Natural killer cell (primary cell): ENCODE measurements around the gene GNB5. TPM values are rescaled to one million over a fixed set of nuclear protein-coding genes. Genes with fewer than 3 reads are reported as not detected.

Experiments
- ATAC-seq, 3 donors: fragments of 150-1000 bp in 2 of 3; fragments of 200-7000 bp in 1 of 3; cut with Tn5 transposase; 1 replicate in 1 of 3; 2 replicates in 2 of 3; pipeline ENCODE4 v1.10.0; 2021; ENCODE audit warnings: mild to moderate bottlenecking in 2 of 3, moderate library complexity in 2 of 3
- DNase-seq, 2 donors: peaks; one replicate each; pipeline versions ENCODE4 v3.0.0 to v3.0.0-alpha.2; 2013 to 2021; ENCODE audit warnings: mixed read lengths in 1 of 2
- H3K27ac ChIP-seq: one replicate; pipeline ENCODE4 v1.5.1; 2013; ENCODE audit warnings: mild to moderate bottlenecking, low read length
- H3K27me3 ChIP-seq: one replicate; pipeline ENCODE4 v1.6.1; 2013; ENCODE audit warnings: low read length; ENCODE audit not compliant: control insufficient read depth, insufficient read depth
- H3K36me3 ChIP-seq: one replicate; pipeline ENCODE4 v1.6.1; 2013; ENCODE audit warnings: low read length; ENCODE audit not compliant: control insufficient read depth, insufficient read depth
- H3K4me1 ChIP-seq: one replicate; pipeline ENCODE4 v1.6.1; 2013; ENCODE audit warnings: low read length; ENCODE audit not compliant: control insufficient read depth, insufficient read depth
- H3K4me3 ChIP-seq: one replicate; pipeline ENCODE4 v1.5.1; 2013; ENCODE audit warnings: low read length
- H3K9me3 ChIP-seq: one replicate; pipeline ENCODE4 v1.6.1; 2013; ENCODE audit warnings: low read length; ENCODE audit not compliant: control insufficient read depth, insufficient read depth
- H3K27ac Mint-ChIP-seq, 2 donors: one replicate each; pipeline ENCODE4 v1.8.0; 2022; ENCODE audit warnings: mild to moderate bottlenecking in 2 of 2, mixed read lengths in 2 of 2, moderate library complexity in 1 of 2
- H3K27me3 Mint-ChIP-seq, 2 donors: one replicate each; pipeline ENCODE4 v1.8.0; 2022; ENCODE audit warnings: low read depth in 2 of 2, mixed read lengths in 2 of 2
- H3K36me3 Mint-ChIP-seq: one replicate; pipeline ENCODE4 v1.8.0; 2022; ENCODE audit warnings: mixed read lengths
- H3K4me1 Mint-ChIP-seq, 2 donors: one replicate each; pipeline ENCODE4 v1.8.0; 2022; ENCODE audit warnings: mixed read lengths in 2 of 2
- H3K4me3 Mint-ChIP-seq: one replicate; pipeline ENCODE4 v1.8.0; 2022; ENCODE audit warnings: mild to moderate bottlenecking, moderate library complexity, mixed read lengths
- H3K9me3 Mint-ChIP-seq, 2 donors: one replicate each; pipeline ENCODE4 v1.8.0; 2022; ENCODE audit warnings: mixed read lengths in 2 of 2
- CTCF ChIP-seq: fragments of 200-600 bp; IDR thresholded peaks from one replicate; pipeline ENCODE4 v1.8.0; 2022; ENCODE audit warnings: antibody characterized with exemption
- WGBS: methylation state at CpG from one replicate; pipeline ENCODE4 v1.1.7; 2013; ENCODE audit warnings: missing lambda C conversion rate; ENCODE audit not compliant: insufficient coverage; 5-methylcytosine and 5-hydroxymethylcytosine counted together
- intact Hi-C: fragments of 100-400 bp; cut with micrococcal nuclease; formaldehyde crosslinking; loops from one replicate; pipeline ENCODE4 v1.14.2; 2022
- total RNA-seq, 4 donors: library from RNA; stranded (reverse); fragments of 120-200 nt in 1 of 4; gene quantifications; one replicate each; pipeline versions ENCODE4 v1.2.3 to v1.2.4, GENCODE V29; 2013 to 2022

The GNB5 gene
- total RNA-seq, 3 donors from 2014 or later (not counting 1 experiment from before 2014, with no cell fraction given), result 22.5 to 31.3 (median 23.0) TPM

- H3K4me1 Mint-ChIP-seq, result peaks cover 16 to 19% of the 10 kb centered on the region in 2 donors
- 81% methylated on average over 8 of the region's 8 CpGs for WGBS
- DNase-seq (no peak), ATAC-seq (no peak)
- Histone ChIP-seq H3K27me3 (no peaks in the 10 kb centered on the region), H3K27ac (no peak overlapping the region), H3K4me1 (peaks cover 22% of the 10 kb centered on the region), H3K9me3 (no peaks in the 10 kb centered on the region), H3K36me3 (no peaks in the 10 kb centered on the region), H3K4me3 (no peak overlapping the region)
- no peak overlapping the region for H3K27ac Mint-ChIP-seq
- no peaks in the 10 kb centered on the region for H3K9me3 Mint-ChIP-seq
- no peak for TF ChIP-seq CTCF
- no peak overlapping the region for H3K4me3 Mint-ChIP-seq
- intact Hi-C loops, result loop anchor here (5.0 kb wide), 1 partner anchor 338 kb away; no protein-coding TSS in a partner anchor
- no peaks in the 10 kb centered on the region for H3K27me3 Mint-ChIP-seq
- H3K36me3 Mint-ChIP-seq, result no peaks in the 10 kb centered on the region
Measured at GRCh38 chr15:52225230-52225629, 34.0 kb upstream of the GNB5 start.

DNA sequence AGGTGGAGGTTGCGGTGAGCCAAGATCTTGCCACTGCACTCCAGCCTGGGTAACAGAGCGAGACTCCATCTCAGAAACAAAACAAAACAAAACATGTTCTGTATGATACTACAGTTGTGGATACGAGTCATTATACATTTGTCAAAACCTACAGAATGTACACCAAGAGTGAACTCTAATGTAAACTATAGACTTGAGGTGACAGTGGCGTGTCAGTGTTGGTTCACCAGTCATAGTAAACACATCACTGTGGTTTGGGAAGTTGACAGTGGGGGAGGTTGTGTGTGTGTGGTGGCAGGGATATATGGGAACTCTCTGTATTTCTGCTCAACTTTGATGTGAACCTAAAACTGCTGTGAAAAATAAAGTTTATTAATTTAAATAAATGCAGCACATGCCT, 33.0 kb upstream of the GNB5 start:
- H3K36me3 Mint-ChIP-seq, result no peaks in the 10 kb centered on the region
- Histone ChIP-seq H3K4me3 (no peak overlapping the region), H3K4me1 (peaks cover 21% of the 10 kb centered on the region), H3K27ac (no peak overlapping the region), H3K27me3 (no peaks in the 10 kb centered on the region), H3K9me3 (no peaks in the 10 kb centered on the region), H3K36me3 (no peaks in the 10 kb centered on the region)
- DNase-seq (no peak), ATAC-seq (no peak)
- intact Hi-C loops, result no loop called here
- H3K4me1 Mint-ChIP-seq, result peaks cover 16 to 19% of the 10 kb centered on the region in 2 donors
- H3K4me3 Mint-ChIP-seq, result no peak overlapping the region
- no peak overlapping the region for H3K27ac Mint-ChIP-seq
- 86% methylated on average over 3 of the region's 4 CpGs for WGBS
- no peaks in the 10 kb centered on the region for H3K9me3 Mint-ChIP-seq
- TF ChIP-seq CTCF, result no peak
- H3K27me3 Mint-ChIP-seq, result no peaks in the 10 kb centered on the region

GRCh38 chr15:52221730-52222129, 30.5 kb upstream of the GNB5 start:
- Mint-ChIP-seq H3K4me1 (peaks cover 16 to 19% of the 10 kb centered on the region in 2 donors), H3K36me3 (no peaks in the 10 kb centered on the region), H3K27me3 (no peaks in the 10 kb centered on the region), H3K4me3 (peak overlapping the region; percentile 81), H3K9me3 (no peaks in the 10 kb centered on the region), H3K27ac (peak overlapping the region; percentile 84 to 87)
- Histone ChIP-seq H3K4me1 (peaks cover 20% of the 10 kb centered on the region), H3K27me3 (no peaks in the 10 kb centered on the region), H3K4me3 (peak overlapping the region; percentile 23), H3K9me3 (no peaks in the 10 kb centered on the region), H3K27ac (peak overlapping the region; percentile 77), H3K36me3 (no peaks in the 10 kb centered on the region)
- intact Hi-C loops, result no loop called here
- no peak for TF ChIP-seq CTCF
- DNase-seq (peak in 1 of 2 donors; percentile 44), ATAC-seq (peak; percentile 34 to 60 (median 51))
- WGBS, result 61% methylated on average over 3 of the region's 5 CpGs
